ENCODE measurements around the gene TMEM167A.

The TMEM167A gene

DNA sequence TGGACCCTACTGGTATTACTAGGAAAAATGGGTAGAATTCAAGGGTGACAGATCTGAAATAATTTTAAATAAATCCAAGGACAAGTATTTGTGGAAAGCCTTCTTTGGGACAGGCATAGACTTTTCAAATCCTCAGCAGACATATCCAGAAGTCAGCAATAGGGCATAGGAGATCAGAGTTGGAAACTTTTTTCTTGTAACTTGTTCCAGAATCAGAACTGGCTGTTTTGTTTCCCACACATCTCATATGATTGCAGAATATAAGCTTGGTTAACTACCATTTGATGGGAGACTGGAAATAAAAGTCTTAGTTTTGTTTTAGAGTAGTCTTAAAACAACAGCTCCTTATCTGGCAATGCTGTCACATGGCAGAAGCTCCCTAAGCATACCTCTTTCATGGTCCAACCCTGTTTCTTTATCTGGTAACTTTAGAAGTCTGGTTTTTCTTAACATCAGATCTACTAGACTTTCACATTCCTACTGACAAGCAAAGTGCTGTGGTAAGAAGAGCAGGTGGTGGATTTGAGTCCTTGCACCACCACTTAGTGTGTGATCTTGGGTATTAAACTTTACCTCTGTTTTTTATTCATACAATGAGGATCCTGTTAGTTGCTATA, 25.3 kb upstream of the TMEM167A start:
- DNase-seq (ENCODE audit: low read depth, low spot score) = no peak
- Histone ChIP-seq H3K9me3 (ENCODE audit: control insufficient read depth, insufficient read depth, low read length) (no peaks in the 10 kb centered on the region), H3K36me3 (ENCODE audit: control insufficient read depth, insufficient read depth, low read length) (no peaks in the 10 kb centered on the region), H3K27me3 (ENCODE audit: control insufficient read depth, insufficient read depth, low read length) (no peaks in the 10 kb centered on the region), H3K4me3 (ENCODE audit: low read length) (no peak overlapping the region), H3K27ac (ENCODE audit: low read length) (no peak overlapping the region), H3K4me1 (ENCODE audit: control insufficient read depth, insufficient read depth, low read length) (no peaks in the 10 kb centered on the region)

- Histone ChIP-seq H3K36me3 (ENCODE audit: control insufficient read depth, insufficient read depth, low read length) (no peaks in the 10 kb centered on the region), H3K9me3 (ENCODE audit: control insufficient read depth, insufficient read depth, low read length) (no peaks in the 10 kb centered on the region), H3K27ac (ENCODE audit: low read length) (no peak overlapping the region), H3K27me3 (ENCODE audit: control insufficient read depth, insufficient read depth, low read length) (no peaks in the 10 kb centered on the region), H3K4me3 (ENCODE audit: low read length) (no peak overlapping the region), H3K4me1 (ENCODE audit: control insufficient read depth, insufficient read depth, low read length) (no peaks in the 10 kb centered on the region)
- no peak for DNase-seq (ENCODE audit: low read depth, low spot score)
- no CpG with 5 or more reads among the region's 1 CpG for WGBS (ENCODE audit: insufficient coverage, insufficient read length)
Observed at GRCh38 chr5:83101514-83101913, 24.3 kb upstream of the TMEM167A start.

DNA sequence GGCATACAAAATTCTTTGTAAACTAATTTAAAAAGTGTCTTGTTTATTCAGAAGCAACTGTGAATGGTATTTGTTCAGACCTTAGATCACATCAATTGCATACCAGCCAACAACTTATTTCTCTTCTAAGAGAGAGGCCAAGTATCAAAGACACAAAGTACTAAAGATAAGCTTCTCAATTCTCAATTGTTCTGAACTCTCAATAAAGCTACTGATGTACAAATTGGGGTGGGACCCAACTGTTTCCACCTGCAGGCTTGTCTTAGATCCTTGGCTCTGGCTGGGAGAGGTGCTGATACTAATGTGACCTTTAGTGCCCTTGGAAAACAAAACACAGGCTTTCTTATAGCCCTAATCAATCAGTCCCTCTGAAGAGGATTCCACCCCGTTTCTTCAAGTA, 22.3 kb upstream of the TMEM167A start:
- H3K27me3 ChIP-seq (ENCODE audit: control insufficient read depth, insufficient read depth, low read length) = no peaks in the 10 kb centered on the region
- H3K4me1 ChIP-seq (ENCODE audit: control insufficient read depth, insufficient read depth, low read length) = no peaks in the 10 kb centered on the region
- no peak overlapping the region for H3K4me3 ChIP-seq (ENCODE audit: low read length)
- no peak for DNase-seq (ENCODE audit: low read depth, low spot score)
- no peak overlapping the region for H3K27ac ChIP-seq (ENCODE audit: low read length)
- H3K9me3 ChIP-seq (ENCODE audit: control insufficient read depth, insufficient read depth, low read length) = no peaks in the 10 kb centered on the region
- WGBS (ENCODE audit: insufficient coverage, insufficient read length) = no CpG with 5 or more reads among the region's 1 CpG
- H3K36me3 ChIP-seq (ENCODE audit: control insufficient read depth, insufficient read depth, low read length) = no peaks in the 10 kb centered on the region; the same call in 1 of the 2 replicates

DNA sequence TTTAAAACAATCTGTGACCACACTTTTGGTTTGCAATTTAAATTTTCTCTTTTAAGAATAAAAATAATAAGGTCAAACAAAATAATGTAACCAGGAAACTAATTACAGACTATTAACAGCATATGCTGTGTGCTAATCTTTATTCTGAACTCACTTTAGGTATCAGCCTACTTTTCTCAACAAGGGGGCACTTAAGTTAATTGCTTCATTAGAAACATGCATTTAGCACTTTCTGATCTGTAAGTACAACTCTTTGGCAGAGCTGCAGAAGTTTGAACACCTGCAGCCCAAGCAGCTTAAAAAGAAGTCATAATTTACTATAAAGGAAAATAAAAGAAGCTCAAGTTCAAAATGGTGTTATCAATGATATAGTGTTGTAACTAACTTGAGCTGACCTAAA, 21.8 kb upstream of the TMEM167A start:
- H3K4me3 ChIP-seq (ENCODE audit: low read length) = no peak overlapping the region
- no peaks in the 10 kb centered on the region; the same call in 1 of the 2 replicates for H3K36me3 ChIP-seq (ENCODE audit: control insufficient read depth, insufficient read depth, low read length)
- H3K27me3 ChIP-seq (ENCODE audit: control insufficient read depth, insufficient read depth, low read length) = no peaks in the 10 kb centered on the region
- no peak overlapping the region for H3K27ac ChIP-seq (ENCODE audit: low read length)
- no peaks in the 10 kb centered on the region for H3K9me3 ChIP-seq (ENCODE audit: control insufficient read depth, insufficient read depth, low read length)
- H3K4me1 ChIP-seq (ENCODE audit: control insufficient read depth, insufficient read depth, low read length) = no peaks in the 10 kb centered on the region
- DNase-seq (ENCODE audit: low read depth, low spot score) = no peak

DNA sequence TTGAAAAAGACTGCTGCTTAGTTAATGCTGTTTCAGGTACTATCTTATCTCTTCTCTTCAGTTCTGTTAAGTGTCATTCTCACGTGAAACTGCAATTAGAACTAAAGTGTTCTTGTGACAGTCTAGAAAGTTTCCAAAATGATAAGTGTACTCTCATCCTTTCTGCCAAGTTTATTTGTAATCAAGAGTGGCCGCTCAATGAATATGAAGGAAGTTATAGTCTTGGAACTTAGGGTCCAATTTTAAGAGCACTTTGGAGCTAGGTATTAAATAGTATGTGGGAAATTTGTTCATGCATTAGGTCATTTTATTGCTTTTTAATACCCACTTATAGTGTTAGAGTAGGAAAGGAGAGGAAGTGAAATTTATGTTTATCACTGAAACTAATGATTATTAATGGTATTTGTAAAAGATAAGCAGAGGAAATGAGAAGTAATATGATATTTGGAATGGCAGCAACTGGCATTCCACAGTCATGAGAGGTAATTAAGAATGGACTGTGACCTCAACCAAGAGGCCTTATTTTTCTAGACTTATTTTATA, 20.6 kb upstream of the TMEM167A start:
- H3K27ac ChIP-seq (ENCODE audit: low read length) = no peak overlapping the region
- H3K36me3 ChIP-seq (ENCODE audit: control insufficient read depth, insufficient read depth, low read length) = no peaks in the 10 kb centered on the region; the same call in 1 of the 2 replicates
- H3K4me1 ChIP-seq (ENCODE audit: control insufficient read depth, insufficient read depth, low read length) = no peaks in the 10 kb centered on the region
- no peaks in the 10 kb centered on the region for H3K9me3 ChIP-seq (ENCODE audit: control insufficient read depth, insufficient read depth, low read length)
- WGBS (ENCODE audit: insufficient coverage, insufficient read length) = no CpG with 5 or more reads among the region's 2 CpGs
- no peak for DNase-seq (ENCODE audit: low read depth, low spot score)
- H3K4me3 ChIP-seq (ENCODE audit: low read length) = no peak overlapping the region
- H3K27me3 ChIP-seq (ENCODE audit: control insufficient read depth, insufficient read depth, low read length) = no peaks in the 10 kb centered on the region

DNA sequence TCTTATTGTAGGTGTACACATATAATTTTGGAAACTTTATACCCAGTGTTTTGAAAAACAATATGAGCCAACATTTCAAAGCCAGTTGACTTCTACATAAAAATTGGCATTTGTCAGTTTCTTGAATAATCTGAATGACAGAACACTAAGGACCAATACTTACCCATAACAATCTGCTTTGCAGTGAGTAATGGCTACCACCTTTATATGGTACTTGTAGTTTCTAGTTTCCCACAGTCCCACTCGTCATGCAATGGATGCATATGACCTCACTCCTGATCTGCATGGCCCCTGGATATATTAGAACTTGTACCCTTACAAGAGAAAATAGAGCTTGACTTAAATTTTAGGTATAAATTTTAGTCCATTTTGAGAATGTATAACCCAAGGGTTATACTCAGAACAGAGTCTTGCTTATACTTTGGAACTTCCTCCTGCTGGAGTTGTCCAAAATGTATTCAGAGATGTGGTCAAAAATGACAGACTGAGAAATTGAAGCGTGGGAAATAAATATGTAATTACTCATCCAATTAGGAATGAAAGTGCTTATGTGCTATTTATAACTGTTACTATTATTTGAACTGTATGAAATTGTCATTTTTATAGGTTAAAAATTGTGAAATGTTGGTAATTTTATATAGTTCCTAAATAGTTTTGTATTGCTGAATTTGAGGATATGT, 19.6 kb upstream of the TMEM167A start:
- Histone ChIP-seq H3K4me3 (ENCODE audit: low read length) (no peak overlapping the region), H3K9me3 (ENCODE audit: control insufficient read depth, insufficient read depth, low read length) (no peaks in the 10 kb centered on the region), H3K36me3 (ENCODE audit: control insufficient read depth, insufficient read depth, low read length) (no peaks in the 10 kb centered on the region; the same call in 1 of the 2 replicates), H3K4me1 (ENCODE audit: control insufficient read depth, insufficient read depth, low read length) (no peaks in the 10 kb centered on the region), H3K27me3 (ENCODE audit: control insufficient read depth, insufficient read depth, low read length) (no peaks in the 10 kb centered on the region), H3K27ac (ENCODE audit: low read length) (no peak overlapping the region)
- DNase-seq (ENCODE audit: low read depth, low spot score) = no peak
- WGBS (ENCODE audit: insufficient coverage, insufficient read length) = no CpG with 5 or more reads among the region's 2 CpGs

- Histone ChIP-seq H3K4me1 (ENCODE audit: control insufficient read depth, insufficient read depth, low read length) (no peaks in the 10 kb centered on the region), H3K27ac (ENCODE audit: low read length) (no peak overlapping the region), H3K27me3 (ENCODE audit: control insufficient read depth, insufficient read depth, low read length) (no peaks in the 10 kb centered on the region), H3K4me3 (ENCODE audit: low read length) (no peak overlapping the region), H3K9me3 (ENCODE audit: control insufficient read depth, insufficient read depth, low read length) (no peaks in the 10 kb centered on the region), H3K36me3 (ENCODE audit: control insufficient read depth, insufficient read depth, low read length) (no peaks in the 10 kb centered on the region; the same call in 1 of the 2 replicates)
- no CpG with 5 or more reads among the region's 6 CpGs for WGBS (ENCODE audit: insufficient coverage, insufficient read length)
- no peak for DNase-seq (ENCODE audit: low read depth, low spot score)
Observed at GRCh38 chr5:83095957-83096539, 18.9 kb upstream of the TMEM167A start.

DNA sequence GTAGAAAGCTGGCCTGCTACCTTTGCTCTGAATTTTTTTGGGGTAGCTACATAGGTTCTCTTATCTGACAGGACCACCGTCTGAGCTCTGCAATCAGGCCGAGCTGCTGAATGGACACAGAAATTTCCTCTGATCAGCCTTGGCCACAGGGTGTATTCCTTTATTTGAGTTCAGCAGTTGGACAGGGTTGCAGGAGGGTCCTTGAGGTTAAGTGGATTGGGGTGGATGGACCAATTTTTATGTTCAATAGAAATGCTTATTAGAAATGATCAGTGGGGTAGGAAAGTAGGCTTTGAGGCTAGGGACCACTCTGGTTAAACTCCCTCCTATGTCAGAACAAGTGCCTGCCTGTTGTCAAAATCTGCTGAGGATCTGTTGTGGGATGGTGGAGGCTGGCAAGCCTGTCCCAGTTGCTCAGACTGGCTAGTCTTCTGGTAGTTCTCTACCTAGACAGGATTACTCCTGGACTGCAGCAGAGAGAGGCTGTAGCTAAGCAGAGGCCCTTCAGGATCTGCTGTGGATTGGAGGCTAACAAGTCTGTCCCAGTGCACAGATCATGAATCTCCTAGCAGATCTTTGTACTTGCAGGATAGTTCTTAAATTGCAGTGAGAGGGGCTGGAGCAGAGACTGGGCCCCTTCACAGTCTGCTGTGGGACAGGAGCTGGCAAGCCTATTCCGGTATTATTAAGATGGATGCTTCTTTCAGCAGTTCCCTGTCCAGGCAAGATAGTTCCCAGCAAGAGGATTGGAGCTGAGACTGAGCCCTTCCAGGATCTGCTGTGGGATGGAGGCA, 18.2 kb upstream of the TMEM167A start:
- Histone ChIP-seq H3K4me1 (ENCODE audit: control insufficient read depth, insufficient read depth, low read length) (no peaks in the 10 kb centered on the region), H3K27me3 (ENCODE audit: control insufficient read depth, insufficient read depth, low read length) (no peaks in the 10 kb centered on the region), H3K4me3 (ENCODE audit: low read length) (no peak overlapping the region), H3K27ac (ENCODE audit: low read length) (no peak overlapping the region), H3K36me3 (ENCODE audit: control insufficient read depth, insufficient read depth, low read length) (no peaks in the 10 kb centered on the region; the same call in 1 of the 2 replicates), H3K9me3 (ENCODE audit: control insufficient read depth, insufficient read depth, low read length) (no peaks in the 10 kb centered on the region)
- DNase-seq (ENCODE audit: low read depth, low spot score) = no peak
- no CpG with 5 or more reads among the region's 3 CpGs for WGBS (ENCODE audit: insufficient coverage, insufficient read length)

- Histone ChIP-seq H3K4me3 (ENCODE audit: low read length) (no peak overlapping the region), H3K36me3 (ENCODE audit: control insufficient read depth, insufficient read depth, low read length) (no peaks in the 10 kb centered on the region; the same call in 1 of the 2 replicates), H3K4me1 (ENCODE audit: control insufficient read depth, insufficient read depth, low read length) (no peaks in the 10 kb centered on the region), H3K9me3 (ENCODE audit: control insufficient read depth, insufficient read depth, low read length) (no peaks in the 10 kb centered on the region), H3K27ac (ENCODE audit: low read length) (no peak overlapping the region), H3K27me3 (ENCODE audit: control insufficient read depth, insufficient read depth, low read length) (no peaks in the 10 kb centered on the region)
- WGBS (ENCODE audit: insufficient coverage, insufficient read length) = no CpG with 5 or more reads among the region's 4 CpGs
- no peak for DNase-seq (ENCODE audit: low read depth, low spot score)
Observed at GRCh38 chr5:83093692-83094091, 16.5 kb upstream of the TMEM167A start.

DNA sequence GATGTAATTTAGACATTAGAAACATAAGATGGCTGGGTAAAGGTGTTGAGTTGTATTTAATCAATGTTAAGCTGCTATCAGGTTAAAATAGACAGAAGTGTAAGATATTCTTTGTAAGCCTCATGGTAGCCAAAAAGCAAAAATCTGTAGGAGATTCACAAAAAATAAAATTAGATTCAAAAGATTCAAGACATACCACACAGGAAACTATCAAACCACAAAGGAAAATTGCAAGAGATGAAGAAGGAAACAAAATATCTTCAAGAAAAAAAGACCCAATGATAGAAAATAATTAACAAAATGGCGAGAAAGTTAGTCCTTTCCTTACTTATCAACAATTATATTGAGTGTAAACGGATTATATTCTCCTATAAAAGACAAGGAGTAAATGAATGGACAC, 15.4 kb upstream of the TMEM167A start:
- no peak for DNase-seq (ENCODE audit: low read depth, low spot score)
- H3K27me3 ChIP-seq (ENCODE audit: control insufficient read depth, insufficient read depth, low read length) = no peaks in the 10 kb centered on the region
- no peaks in the 10 kb centered on the region; the same call in 1 of the 2 replicates for H3K36me3 ChIP-seq (ENCODE audit: control insufficient read depth, insufficient read depth, low read length)
- no peaks in the 10 kb centered on the region for H3K9me3 ChIP-seq (ENCODE audit: control insufficient read depth, insufficient read depth, low read length)
- H3K4me1 ChIP-seq (ENCODE audit: control insufficient read depth, insufficient read depth, low read length) = no peaks in the 10 kb centered on the region
- WGBS (ENCODE audit: insufficient coverage, insufficient read length) = no CpG with 5 or more reads among the region's 2 CpGs
- no peak overlapping the region for H3K4me3 ChIP-seq (ENCODE audit: low read length)
- no peak overlapping the region for H3K27ac ChIP-seq (ENCODE audit: low read length)

All from iPS DF 6.9 (cell line).